ENCODE measurements around the gene JAZF1. TPM values are rescaled to one million over a fixed set of nuclear protein-coding genes. Genes with fewer than 3 reads are reported as not detected.
A peak's percentile ranks its signal among the peaks of the same experiment; 100 is the strongest.

JAZF1 gene
- total RNA-seq, 4 donors from 2014 or later = 1.6 to 8.6 (median 5.3) TPM

DNA sequence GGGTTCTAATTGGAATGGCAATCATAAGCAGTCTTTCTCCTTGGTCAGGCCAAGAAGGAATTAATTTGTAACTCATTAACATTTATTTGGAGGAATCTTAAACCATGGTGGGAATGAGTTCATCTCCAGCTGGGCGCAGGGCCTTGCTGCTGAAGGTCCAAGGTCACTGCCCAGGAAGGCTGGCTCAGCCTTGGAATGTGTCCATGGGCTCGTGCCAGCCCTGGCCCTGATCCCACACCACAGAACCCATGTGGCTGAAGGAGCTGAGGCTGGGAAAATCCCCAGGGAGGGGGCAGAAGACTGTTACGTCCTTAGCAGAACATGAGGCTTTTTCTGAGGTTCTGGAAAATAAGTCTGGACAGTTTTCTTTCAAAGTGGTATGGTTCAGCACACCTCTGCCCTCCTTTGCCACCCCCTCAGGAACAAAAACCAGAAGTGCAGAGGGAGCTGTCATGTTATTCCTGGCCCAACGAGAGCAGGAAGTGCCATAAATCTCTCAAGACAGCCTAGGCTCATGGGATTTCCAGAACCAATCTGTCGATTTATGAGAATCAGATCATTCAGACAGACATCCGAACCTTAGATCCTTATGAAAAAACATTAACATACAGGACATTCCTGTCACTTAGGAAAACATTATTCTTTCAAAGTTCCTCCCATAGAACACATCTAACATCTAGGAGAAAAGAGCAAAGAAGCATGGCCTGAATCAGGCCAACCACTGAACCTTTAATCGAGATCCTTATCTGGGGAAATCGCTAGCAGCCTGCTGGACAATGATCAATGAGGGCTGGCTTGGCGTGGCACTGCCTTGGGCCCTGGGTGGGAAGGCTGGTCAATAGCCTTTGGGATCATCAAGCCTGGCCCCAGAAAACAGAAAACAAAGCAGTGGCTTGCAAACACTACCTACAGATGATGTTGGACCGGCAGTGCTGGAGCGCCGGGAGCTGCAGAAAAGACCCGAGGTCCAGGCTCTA is 306.3 kb downstream of the JAZF1 start:
- no peaks in the 10 kb centered on the region for H3K27me3 ChIP-seq
- ATAC-seq (no peak), DNase-seq (peak in 1 of 2 donors; percentile 21)
- in situ Hi-C loops (cut with MboI; ENCODE audit: low sequenced_read_pairs in 4 of 4) = no loop called here
- H3K4me3 ChIP-seq = no peak overlapping the region
- peaks cover 5 to 13% of the 10 kb centered on the region in 2 donors for H3K4me1 ChIP-seq
- H3K27ac ChIP-seq = no peak overlapping the region
- no peaks in the 10 kb centered on the region for H3K9me3 ChIP-seq
- intact Hi-C loops (cut with DNase I; ENCODE audit: low total_unique reads) = no loop called here
- TF ChIP-seq, protein P1, sequence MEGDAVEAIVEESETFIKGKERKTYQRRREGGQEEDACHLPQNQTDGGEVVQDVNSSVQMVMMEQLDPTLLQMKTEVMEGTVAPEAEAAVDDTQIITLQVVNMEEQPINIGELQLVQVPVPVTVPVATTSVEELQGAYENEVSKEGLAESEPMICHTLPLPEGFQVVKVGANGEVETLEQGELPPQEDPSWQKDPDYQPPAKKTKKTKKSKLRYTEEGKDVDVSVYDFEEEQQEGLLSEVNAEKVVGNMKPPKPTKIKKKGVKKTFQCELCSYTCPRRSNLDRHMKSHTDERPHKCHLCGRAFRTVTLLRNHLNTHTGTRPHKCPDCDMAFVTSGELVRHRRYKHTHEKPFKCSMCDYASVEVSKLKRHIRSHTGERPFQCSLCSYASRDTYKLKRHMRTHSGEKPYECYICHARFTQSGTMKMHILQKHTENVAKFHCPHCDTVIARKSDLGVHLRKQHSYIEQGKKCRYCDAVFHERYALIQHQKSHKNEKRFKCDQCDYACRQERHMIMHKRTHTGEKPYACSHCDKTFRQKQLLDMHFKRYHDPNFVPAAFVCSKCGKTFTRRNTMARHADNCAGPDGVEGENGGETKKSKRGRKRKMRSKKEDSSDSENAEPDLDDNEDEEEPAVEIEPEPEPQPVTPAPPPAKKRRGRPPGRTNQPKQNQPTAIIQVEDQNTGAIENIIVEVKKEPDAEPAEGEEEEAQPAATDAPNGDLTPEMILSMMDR (IDR thresholded peaks at IDR 0.05 in 4 of 5, conservative IDR thresholded peaks at IDR 0.05 in 1 of 5) = no peak
- TF ChIP-seq POLR2A (IDR thresholded peaks at IDR 0.05) = no peak
- no peaks in the 10 kb centered on the region for H3K36me3 ChIP-seq

DNA sequence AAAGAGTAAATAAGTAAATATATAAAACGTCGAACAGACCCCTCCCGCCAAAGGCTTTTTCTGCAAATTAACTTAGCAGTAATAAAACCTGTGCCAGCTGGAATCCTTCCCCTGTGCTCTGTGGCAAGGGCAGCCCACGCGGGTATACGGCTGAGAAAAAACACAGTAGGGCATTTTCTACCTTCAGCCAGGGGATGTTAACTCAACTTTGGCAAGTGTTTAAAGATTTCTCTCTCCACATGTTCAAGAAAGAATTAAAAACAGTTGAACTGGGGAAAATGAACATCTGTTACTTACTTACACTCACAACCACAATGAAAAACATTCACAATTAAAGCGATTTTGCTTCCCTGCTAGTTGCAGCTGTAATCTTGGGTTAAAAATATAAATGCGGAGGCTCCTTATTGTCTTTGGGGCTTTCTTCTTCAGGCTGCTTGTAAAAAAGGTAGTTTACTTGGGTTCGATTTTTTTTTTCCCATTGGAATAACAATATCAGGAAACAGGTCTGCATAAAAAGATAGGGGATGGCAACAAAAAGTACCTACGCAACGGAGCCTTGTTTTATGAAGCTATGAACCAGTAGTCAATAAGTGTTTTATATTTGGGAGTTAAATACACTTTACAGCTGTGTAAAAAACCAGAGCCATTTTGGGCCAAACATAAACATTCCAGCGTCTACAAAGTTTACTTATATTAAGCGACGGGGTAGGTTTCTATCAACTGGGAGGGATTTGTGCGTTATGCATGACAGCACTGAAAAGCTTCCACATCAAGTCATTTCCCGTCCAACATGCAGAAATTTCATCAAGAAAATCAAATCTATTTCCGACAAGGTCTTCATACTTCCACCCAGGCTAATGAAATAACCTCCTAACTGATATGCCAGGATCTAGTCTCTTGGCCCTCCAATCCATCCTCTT is 308.0 kb downstream of the JAZF1 start:
- DNase-seq (no peak), ATAC-seq (no peak)
- TF ChIP-seq, protein P1 (IDR thresholded peaks at IDR 0.05 in 4 of 5, conservative IDR thresholded peaks at IDR 0.05 in 1 of 5) = no peak
- TF ChIP-seq POLR2A (IDR thresholded peaks at IDR 0.05) = no peak
- H3K4me1 ChIP-seq = peaks cover 5 to 13% of the 10 kb centered on the region in 2 donors
- H3K9me3 ChIP-seq = no peaks in the 10 kb centered on the region
- H3K27me3 ChIP-seq = no peaks in the 10 kb centered on the region
- H3K4me3 ChIP-seq = no peak overlapping the region
- H3K36me3 ChIP-seq = no peaks in the 10 kb centered on the region
- H3K27ac ChIP-seq = no peak overlapping the region
- in situ Hi-C loops (cut with MboI; ENCODE audit: low sequenced_read_pairs in 4 of 4) = no loop called here
- intact Hi-C loops (cut with DNase I; ENCODE audit: low total_unique reads) = no loop called here

DNA sequence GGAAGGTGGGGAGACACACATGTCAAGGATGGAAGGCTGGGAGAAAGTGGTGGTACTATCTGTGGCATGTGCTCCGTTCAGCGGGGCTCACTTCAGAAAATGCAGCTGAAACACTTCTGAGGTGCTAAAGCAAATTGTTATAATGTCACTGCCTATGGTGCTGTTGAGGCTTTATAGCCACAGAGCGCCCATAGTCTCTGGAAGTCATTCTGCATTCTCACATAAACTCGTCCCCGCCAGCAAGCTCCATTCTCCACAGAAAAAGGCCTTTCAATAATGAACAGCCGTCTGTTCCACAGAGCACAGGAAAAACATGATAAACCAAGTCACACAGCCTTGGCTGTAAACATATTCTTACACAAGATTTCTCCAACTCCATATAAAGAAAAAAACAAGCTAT is 308.7 kb downstream of the JAZF1 start:
- DNase-seq (no peak), ATAC-seq (no peak)
- intact Hi-C loops (cut with DNase I; ENCODE audit: low total_unique reads) (no loop called here), in situ Hi-C loops (cut with MboI; ENCODE audit: low sequenced_read_pairs in 4 of 4) (no loop called here)
- no peak overlapping the region for H3K4me3 ChIP-seq
- no peaks in the 10 kb centered on the region for H3K9me3 ChIP-seq
- H3K4me1 ChIP-seq = peaks cover 5 to 13% of the 10 kb centered on the region in 2 donors
- no peaks in the 10 kb centered on the region for H3K36me3 ChIP-seq
- no peaks in the 10 kb centered on the region for H3K27me3 ChIP-seq
- TF ChIP-seq POLR2A (IDR thresholded peaks at IDR 0.05) = no peak
- TF ChIP-seq, protein P1 (IDR thresholded peaks at IDR 0.05 in 4 of 5, conservative IDR thresholded peaks at IDR 0.05 in 1 of 5) = no peak
- H3K27ac ChIP-seq = no peak overlapping the region

DNA sequence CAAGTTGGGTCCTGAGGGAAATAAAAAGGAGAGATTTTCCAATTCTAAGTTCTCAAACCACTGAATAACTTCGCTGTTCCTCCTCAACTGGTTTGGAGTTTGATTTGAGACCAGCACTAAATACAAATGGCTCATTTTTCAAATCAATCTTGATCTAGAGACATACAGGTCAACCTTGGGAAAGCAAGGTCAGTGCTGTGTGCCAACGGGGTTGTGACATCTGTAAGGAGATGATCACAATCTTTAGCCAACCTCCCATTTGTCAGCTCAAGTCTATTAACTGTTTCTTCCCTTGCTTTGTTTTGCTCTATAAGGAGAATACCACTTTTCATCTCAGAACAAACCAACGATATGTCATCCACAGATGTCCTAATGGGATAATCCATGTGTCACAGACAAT is 309.5 kb downstream of the JAZF1 start:
- no peak overlapping the region for H3K4me3 ChIP-seq
- H3K27me3 ChIP-seq = no peaks in the 10 kb centered on the region
- in situ Hi-C loops (cut with MboI; ENCODE audit: low sequenced_read_pairs in 4 of 4) (no loop called here), intact Hi-C loops (cut with DNase I; ENCODE audit: low total_unique reads) (no loop called here)
- H3K27ac ChIP-seq = no peak overlapping the region
- DNase-seq (no peak), ATAC-seq (no peak)
- peaks cover 5 to 13% of the 10 kb centered on the region in 2 donors for H3K4me1 ChIP-seq
- no peaks in the 10 kb centered on the region for H3K36me3 ChIP-seq
- H3K9me3 ChIP-seq = no peaks in the 10 kb centered on the region
- TF ChIP-seq POLR2A (IDR thresholded peaks at IDR 0.05) = no peak
- TF ChIP-seq, protein P1 (IDR thresholded peaks at IDR 0.05 in 4 of 5, conservative IDR thresholded peaks at IDR 0.05 in 1 of 5) = no peak
